Measurements from ENCODE around the gene RFC4. TPM values are rescaled to one million over a fixed set of nuclear protein-coding genes. Genes with fewer than 3 reads are reported as not detected.

Gene RFC4
- total and polyA plus RNA-seq, 9 of the 15 experiments (the other 6 are each of a cell fraction or from before 2014, with no cell fraction given): 105 to 227 (median 180) TPM

- TF ChIP-seq ZNF407 (IDR thresholded peaks at IDR 0.05; ENCODE audit: low read depth) (no peak), ZNF79 (CRISPR knock-in tag; IDR thresholded peaks at IDR 0.05; ENCODE audit: low read depth) (no peak), NR2F6 (CRISPR knock-in tag; IDR thresholded peaks at IDR 0.05) (peak; percentile 7), ZC3H8 (IDR thresholded peaks at IDR 0.05) (no peak), ZNF3 (CRISPR knock-in tag; IDR thresholded peaks at IDR 0.05) (no peak), PBX2 (CRISPR knock-in tag; IDR thresholded peaks at IDR 0.05; ENCODE audit: low read depth) (peak; percentile 90), PBX2 (tag; conservative IDR thresholded peaks at IDR 0.05; ENCODE audit: low read depth) (peak; percentile 87), BCLAF1 (IDR thresholded peaks at IDR 0.05; ENCODE audit: borderline replicate concordance in 1 of 2, control insufficient read depth in 1 of 2, low read depth in 2 of 2, low read length in 1 of 2) (no peak), ATF6 (CRISPR knock-in tag; IDR thresholded peaks at IDR 0.05) (no peak; the same call in 1 of the 2 replicates)
These were observed 22.4 kb downstream of the RFC4 start (continued) for GRCh38 chr3:186783731-186784515.

Data from K562 (cell line).